NB4 (cell line): ENCODE results near the gene ERGIC1.

Experiments used
- DNase-seq: peaks from one replicate; pipeline ENCODE4 v3.0.0; 2010; ENCODE audit warnings: low read depth
- H3K4me3 ChIP-seq: one replicate; pipeline ENCODE4 v1.5.1; 2011; ENCODE audit warnings: mild to moderate bottlenecking, low read depth, low read length, moderate library complexity
- MYC ChIP-seq: IDR thresholded peaks from 2 replicates; pipeline ENCODE4 v1.6.1; 2011; ENCODE audit warnings: low read depth, low read length
- POLR2A ChIP-seq: IDR thresholded peaks from 2 replicates; pipeline ENCODE4 v1.6.1; 2011; ENCODE audit warnings: mild to moderate bottlenecking; ENCODE audit not compliant: insufficient read length; ENCODE audit errors: extremely low read depth
- TF ChIP-seq, protein P1 (sequence below): IDR thresholded peaks from 2 replicates; pipeline ENCODE4 v1.6.1; 2011; ENCODE audit warnings: low read depth, low read length
- TF ChIP-seq, protein P2 (sequence below): IDR thresholded peaks from one replicate; pipeline ENCODE4 v1.5.1; 2012; ENCODE audit warnings: low read depth, low read length

ERGIC1 gene

DNA sequence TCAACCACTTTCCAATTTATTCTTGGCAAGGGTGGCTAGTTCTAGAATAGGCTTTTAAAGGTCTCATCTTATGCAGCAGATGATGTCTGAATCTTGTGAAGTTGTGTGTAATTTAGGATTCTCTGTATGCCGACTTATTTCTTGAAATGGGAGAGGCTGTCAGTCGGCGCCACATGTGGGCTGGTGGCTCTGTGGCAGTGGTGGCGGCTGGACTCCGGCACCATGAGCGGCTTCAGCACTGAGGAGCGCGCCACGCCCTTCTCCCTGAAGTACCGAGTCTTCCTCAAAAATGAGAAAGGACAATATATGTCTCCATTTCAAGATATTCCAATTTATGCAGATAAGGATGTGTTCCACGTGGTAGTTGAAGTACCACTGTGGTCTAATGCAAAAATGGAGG is 141.2 kb downstream of the ERGIC1 start:
- TF ChIP-seq MYC (no peak), POLR2A (no peak)
- TF ChIP-seq, protein P1, sequence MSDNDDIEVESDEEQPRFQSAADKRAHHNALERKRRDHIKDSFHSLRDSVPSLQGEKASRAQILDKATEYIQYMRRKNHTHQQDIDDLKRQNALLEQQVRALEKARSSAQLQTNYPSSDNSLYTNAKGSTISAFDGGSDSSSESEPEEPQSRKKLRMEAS = no peak
- TF ChIP-seq, protein P2, sequence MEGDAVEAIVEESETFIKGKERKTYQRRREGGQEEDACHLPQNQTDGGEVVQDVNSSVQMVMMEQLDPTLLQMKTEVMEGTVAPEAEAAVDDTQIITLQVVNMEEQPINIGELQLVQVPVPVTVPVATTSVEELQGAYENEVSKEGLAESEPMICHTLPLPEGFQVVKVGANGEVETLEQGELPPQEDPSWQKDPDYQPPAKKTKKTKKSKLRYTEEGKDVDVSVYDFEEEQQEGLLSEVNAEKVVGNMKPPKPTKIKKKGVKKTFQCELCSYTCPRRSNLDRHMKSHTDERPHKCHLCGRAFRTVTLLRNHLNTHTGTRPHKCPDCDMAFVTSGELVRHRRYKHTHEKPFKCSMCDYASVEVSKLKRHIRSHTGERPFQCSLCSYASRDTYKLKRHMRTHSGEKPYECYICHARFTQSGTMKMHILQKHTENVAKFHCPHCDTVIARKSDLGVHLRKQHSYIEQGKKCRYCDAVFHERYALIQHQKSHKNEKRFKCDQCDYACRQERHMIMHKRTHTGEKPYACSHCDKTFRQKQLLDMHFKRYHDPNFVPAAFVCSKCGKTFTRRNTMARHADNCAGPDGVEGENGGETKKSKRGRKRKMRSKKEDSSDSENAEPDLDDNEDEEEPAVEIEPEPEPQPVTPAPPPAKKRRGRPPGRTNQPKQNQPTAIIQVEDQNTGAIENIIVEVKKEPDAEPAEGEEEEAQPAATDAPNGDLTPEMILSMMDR = no peak
- no peak for DNase-seq
- no peak overlapping the region for H3K4me3 ChIP-seq

DNA sequence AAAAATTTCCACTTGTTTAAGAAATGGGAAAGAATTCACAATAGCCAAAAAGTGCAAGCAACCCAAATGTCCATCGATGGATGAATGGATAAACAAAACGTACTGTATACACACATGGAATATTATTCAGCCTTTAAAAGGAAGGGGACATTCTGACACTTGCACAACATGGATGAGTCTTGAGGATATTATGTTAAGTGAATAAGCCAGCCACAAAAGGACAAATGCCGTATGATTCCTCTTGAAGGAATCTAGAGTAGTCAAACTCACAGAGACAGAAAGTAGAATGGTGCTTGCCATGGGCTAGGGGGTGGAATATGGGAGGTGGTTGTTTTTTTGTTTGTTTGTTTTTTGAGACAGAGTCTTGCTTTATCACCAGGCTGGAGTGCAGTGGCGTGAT is 145.7 kb downstream of the ERGIC1 start:
- no peak for TF ChIP-seq MYC
- no peak for DNase-seq
- H3K4me3 ChIP-seq = no peak overlapping the region

DNA sequence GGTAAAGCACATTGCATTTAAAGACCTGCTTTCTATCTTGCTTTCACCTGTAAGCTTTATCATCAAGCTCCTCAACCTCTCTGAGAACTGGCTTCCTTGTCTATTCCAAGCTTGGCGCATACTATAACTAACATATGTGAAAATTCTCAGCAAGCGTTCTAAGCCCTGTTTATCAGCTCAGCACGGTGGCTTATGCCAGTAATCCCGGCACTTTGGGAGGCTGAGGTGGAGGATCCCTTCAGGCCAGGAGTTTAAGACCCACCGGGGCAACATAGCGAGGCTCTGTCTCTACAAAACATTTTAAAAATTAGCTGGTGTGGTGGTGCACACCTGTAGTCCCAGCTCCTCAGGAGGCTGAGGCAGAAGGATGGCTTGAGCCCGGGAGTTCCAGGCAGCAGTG is 147.9 kb downstream of the ERGIC1 start:
- TF ChIP-seq, protein P2 = no peak
- TF ChIP-seq, protein P1 = no peak
- TF ChIP-seq MYC (no peak), POLR2A (no peak)
- no peak overlapping the region for H3K4me3 ChIP-seq
- DNase-seq = no peak

DNA sequence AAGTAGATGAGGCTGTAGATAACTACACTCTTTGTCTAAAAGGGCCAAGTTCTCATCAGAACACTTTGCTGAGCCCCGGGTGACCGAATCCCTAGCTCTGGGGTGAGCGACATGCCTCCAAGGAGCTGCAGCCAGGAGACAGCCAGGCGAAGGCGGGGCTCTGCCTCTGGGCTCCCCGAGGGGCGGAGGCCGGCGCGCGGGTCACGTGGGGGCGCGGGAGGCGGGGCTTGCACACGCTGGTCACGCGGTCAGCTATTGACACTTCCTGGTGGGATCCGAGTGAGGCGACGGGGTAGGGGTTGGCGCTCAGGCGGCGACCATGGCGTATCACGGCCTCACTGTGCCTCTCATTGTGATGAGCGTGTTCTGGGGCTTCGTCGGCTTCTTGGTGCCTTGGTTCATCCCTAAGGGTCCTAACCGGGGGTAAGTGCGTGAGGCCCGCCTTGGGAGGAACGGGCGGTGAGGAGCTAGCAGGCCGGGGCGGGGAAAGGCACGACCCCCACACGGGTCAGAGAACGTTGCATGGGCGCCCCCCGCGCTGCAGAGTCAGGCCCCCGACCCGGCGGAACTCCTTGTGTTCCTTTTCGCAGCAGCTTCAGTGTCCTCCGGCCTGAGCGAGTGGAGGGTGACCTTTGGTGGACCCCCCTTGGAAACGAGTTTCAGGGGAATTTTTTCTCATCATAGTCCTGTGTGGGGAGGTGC is 149.6 kb downstream of the ERGIC1 start, which contains the start of gene ATP6V0E1:
Gene ATP6V0E1 (plus strand): TSS at position 230 of the 702 bp plus-strand sequence. CDS start 90 bp downstream, at position 320.
- H3K4me3 ChIP-seq = peak within 1 kb of the TSS; percentile 97
- DNase-seq = peak; percentile 94
- TF ChIP-seq, protein P1 = peak; percentile 98
- TF ChIP-seq POLR2A (peak; percentile 91), MYC (peak; percentile 84)
- TF ChIP-seq, protein P2 = no peak

DNA sequence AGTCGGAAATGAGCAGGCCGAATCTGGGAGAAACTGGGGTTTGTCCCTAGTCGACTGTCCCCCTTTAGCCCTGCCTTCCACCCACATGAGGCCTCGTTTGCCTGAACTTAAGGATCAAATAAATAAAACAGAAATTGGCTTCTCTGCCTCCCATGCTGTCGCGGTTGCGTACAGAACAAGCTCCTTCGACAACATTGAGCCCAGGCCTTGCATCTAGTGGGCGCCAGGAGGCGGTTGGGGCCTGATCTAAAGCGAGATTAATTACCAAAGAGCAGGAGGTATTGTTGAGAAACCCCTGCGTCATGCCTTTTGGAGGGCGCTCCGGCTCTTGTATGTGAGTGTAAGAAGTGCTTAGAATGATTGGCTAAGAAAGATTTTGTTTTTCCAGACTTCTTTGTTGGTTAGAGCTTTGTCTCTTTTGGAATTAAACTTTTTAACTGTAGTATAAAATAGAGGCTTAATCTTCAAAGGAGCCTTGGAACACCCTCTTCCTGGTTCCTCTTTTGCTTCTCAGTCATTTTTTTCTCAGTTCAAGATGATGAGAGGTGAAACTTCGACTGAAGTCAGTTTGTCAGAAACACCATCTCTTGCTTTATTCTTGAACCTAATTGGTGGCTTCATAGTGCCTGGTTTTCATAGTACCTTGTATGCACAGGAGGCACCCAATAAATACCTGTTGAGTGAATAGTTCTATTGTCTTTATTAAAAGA is 150.3 kb downstream of the ERGIC1 start:
- DNase-seq = peak; percentile 92
- TF ChIP-seq MYC (no peak; the same call in 1 of the 2 replicates), POLR2A (no peak)
- TF ChIP-seq, protein P2 = peak; percentile 35
- TF ChIP-seq, protein P1 = peak; percentile 60
- peak overlapping the region; percentile 97 for H3K4me3 ChIP-seq

DNA sequence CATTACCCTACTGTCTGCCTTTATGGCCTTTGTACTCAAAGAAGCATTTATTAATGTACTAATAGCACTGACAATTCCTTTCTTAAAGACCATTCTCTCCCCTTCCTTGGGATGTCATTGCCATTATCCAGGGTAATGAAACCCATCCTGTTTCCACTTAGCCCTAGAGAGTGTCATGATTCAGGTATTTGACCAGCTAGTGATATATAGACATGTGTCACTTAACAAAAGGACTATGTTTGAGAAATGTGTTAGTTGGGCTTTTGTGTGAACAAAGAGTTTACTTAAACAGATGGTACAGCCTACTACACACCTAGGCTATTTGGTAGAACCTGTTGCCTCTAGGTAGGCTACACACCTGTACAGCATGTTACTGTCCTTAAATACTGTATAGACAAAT is 151.5 kb downstream of the ERGIC1 start:
- TF ChIP-seq, protein P1 = no peak
- TF ChIP-seq MYC (no peak), POLR2A (no peak)
- TF ChIP-seq, protein P2 = no peak
- DNase-seq = no peak
- H3K4me3 ChIP-seq = peak overlapping the region; percentile 51
